ENCODE measurements around the gene SCAF8.
"Not testable (repeated sequence)": the region's sequence is repeated elsewhere in the genome, so short reads cannot be mapped to it uniquely, and the experiment has no call there.

The SCAF8 gene

GRCh38 chr6:154733183-154733625, at the start of gene SCAF8:
TSS of gene SCAF8 (plus strand) at chr6:154733416. CDS start at chr6:154733901, 485 bp downstream.
- no peak for FAIRE-seq

GRCh38 chr6:154683756-154684523, 49.3 kb upstream of the SCAF8 start:
- no peak for FAIRE-seq

- FAIRE-seq, result no peak
Observed at GRCh38 chr6:154686162-154686561, 47.1 kb upstream of the SCAF8 start.

GRCh38 chr6:154689493-154690255, 43.5 kb upstream of the SCAF8 start:
- FAIRE-seq, result no peak

- FAIRE-seq, result no peak
Observed at GRCh38 chr6:154690857-154691256, 42.4 kb upstream of the SCAF8 start.

- FAIRE-seq, result no peak
Observed at GRCh38 chr6:154696661-154697060, 36.6 kb upstream of the SCAF8 start.

GRCh38 chr6:154703124-154703523, 30.1 kb upstream of the SCAF8 start:
- FAIRE-seq, result no peak

GRCh38 chr6:154705471-154706113, 27.6 kb upstream of the SCAF8 start:
- no peak for FAIRE-seq

GRCh38 chr6:154706389-154706788, 26.8 kb upstream of the SCAF8 start:
- no peak for FAIRE-seq

- FAIRE-seq, result no peak
Observed at GRCh38 chr6:154709621-154710020, 23.6 kb upstream of the SCAF8 start.

GRCh38 chr6:154710689-154711088, 22.5 kb upstream of the SCAF8 start:
- FAIRE-seq, result no peak

- FAIRE-seq, result no peak
Observed at GRCh38 chr6:154715446-154715845, 17.8 kb upstream of the SCAF8 start.

- not testable (repeated sequence) for FAIRE-seq
Observed at GRCh38 chr6:154716350-154716749, 16.9 kb upstream of the SCAF8 start.

GRCh38 chr6:154719433-154719832, 13.8 kb upstream of the SCAF8 start:
- no peak for FAIRE-seq

GRCh38 chr6:154719854-154720253, 13.4 kb upstream of the SCAF8 start:
- no peak for FAIRE-seq

GRCh38 chr6:154721460-154721859, 11.8 kb upstream of the SCAF8 start:
- FAIRE-seq, result no peak

- no peak for FAIRE-seq
Observed at GRCh38 chr6:154726887-154727286, 6.3 kb upstream of the SCAF8 start.

GRCh38 chr6:154731296-154732218, 1.7 kb upstream of the SCAF8 start:
- no peak for FAIRE-seq

- no peak for FAIRE-seq
Observed at GRCh38 chr6:154732538-154733182, 556 bp upstream of the SCAF8 start.

GRCh38 chr6:154733626-154734382, 588 bp downstream of the SCAF8 start:
- peak; percentile 74 for FAIRE-seq

GRCh38 chr6:154736618-154737259, 3.5 kb downstream of the SCAF8 start:
- no peak for FAIRE-seq

All from TTC549 (cell line).